AG04449 (cell line): ENCODE data around the gene PIK3AP1.

ENCODE experiments used
- CTCF ChIA-PET: fragments of 350-600 bp; formaldehyde crosslinking; extraction: SDS; loops from one replicate; lab custom pipeline; 2021; ENCODE audit warnings: antibody characterized with exemption; lab: Yijun Ruan, JAX
- POLR2A ChIA-PET: fragments of 400-600, 350-600 bp; formaldehyde crosslinking; extraction: SDS; loops from one replicate; lab custom pipeline; 2020; ENCODE audit warnings: antibody characterized with exemption, inconsistent platforms; lab: Yijun Ruan, JAX
- DNase-seq: peaks from one replicate; pipeline ENCODE4 v3.0.0-alpha.2; 2010; ENCODE audit warnings: low read depth, low spot score
- H3K4me3 ChIP-seq: 2 replicates; pipeline ENCODE4 v1.5.1; 2011; ENCODE audit warnings: low read depth, mild to moderate bottlenecking, control low read depth, low read length
- CTCF ChIP-seq: IDR thresholded peaks from one replicate; pipeline ENCODE4 v1.5.1; 2011; ENCODE audit warnings: mild to moderate bottlenecking, moderate library complexity, low read length, control low read depth, inconsistent platforms; ENCODE audit not compliant: insufficient read depth; ENCODE audit errors: missing control alignments

Gene PIK3AP1

GRCh38 chr10:96664563-96664962, 55.8 kb downstream of the PIK3AP1 start:
- POLR2A ChIA-PET = no interaction called here
- H3K4me3 ChIP-seq = no peak overlapping the region

GRCh38 chr10:96663797-96664196, 56.5 kb downstream of the PIK3AP1 start:
- no peak for TF ChIP-seq CTCF
- no peak overlapping the region for H3K4me3 ChIP-seq
- CTCF ChIA-PET = interaction anchor here (2.1 kb wide), 1 partner anchor 23 kb away, joined by 8 read pairs; no protein-coding TSS in a partner anchor
- no peak for DNase-seq
- POLR2A ChIA-PET = no interaction called here

More at GRCh38 chr10:96664563-96664962, 55.8 kb downstream of the PIK3AP1 start:
- CTCF ChIA-PET = interaction anchor here (0.6 to 2.1 kb wide), 3 partner anchors 21 to 57 kb away, joined by 3 to 8 read pairs (median 3); no protein-coding TSS in a partner anchor
- no peak for TF ChIP-seq CTCF
- no peak for DNase-seq

- no peak overlapping the region for H3K4me3 ChIP-seq
- no peak for TF ChIP-seq CTCF
- ChIA-PET CTCF (no interaction called here), POLR2A (no interaction called here)
- DNase-seq = no peak
Measured at GRCh38 chr10:96661632-96662031, 58.7 kb downstream of the PIK3AP1 start.

- no peak overlapping the region for H3K4me3 ChIP-seq
- DNase-seq = no peak
- ChIA-PET CTCF (interaction anchor here (0.9 kb wide), 1 partner anchor 19 kb away, joined by 3 read pairs; no protein-coding TSS in a partner anchor), POLR2A (no interaction called here)
- no peak for TF ChIP-seq CTCF
Measured at GRCh38 chr10:96660297-96660696, 60.0 kb downstream of the PIK3AP1 start.

GRCh38 chr10:96658844-96659243, 61.5 kb downstream of the PIK3AP1 start:
- TF ChIP-seq CTCF = no peak
- ChIA-PET POLR2A (no interaction called here), CTCF (interaction anchor here (0.6 to 1.6 kb wide), 6 partner anchors 13 to 106 kb away, joined by 3 to 4 read pairs (median 4); no protein-coding TSS in a partner anchor)
- H3K4me3 ChIP-seq = no peak overlapping the region
- DNase-seq = no peak

- TF ChIP-seq CTCF = no peak
- no peak overlapping the region for H3K4me3 ChIP-seq
- no peak for DNase-seq
- ChIA-PET POLR2A (no interaction called here), CTCF (interaction anchor here (1.0 kb wide), 1 partner anchor 101 kb away, joined by 3 read pairs; no protein-coding TSS in a partner anchor)
Measured at GRCh38 chr10:96657385-96657784, 62.9 kb downstream of the PIK3AP1 start.
